Stomach smooth muscle (tissue), 2 donors: ENCODE results near the gene RNF31.

Source experiments
- H3K27ac ChIP-seq: one replicate; pipeline ENCODE4 v1.7.0; 2013; ENCODE audit warnings: mild to moderate bottlenecking, low read length, inconsistent platforms
- H3K27me3 ChIP-seq, 2 donors: one replicate each; pipeline ENCODE4 v1.7.0; 2013; ENCODE audit warnings: low read length in 2 of 2; ENCODE audit not compliant: insufficient read depth in 2 of 2, control insufficient read depth in 1 of 2
- H3K36me3 ChIP-seq, 2 donors: one replicate each; pipeline ENCODE4 v1.7.0; 2013; ENCODE audit warnings: low read length in 2 of 2; ENCODE audit not compliant: control insufficient read depth in 2 of 2, insufficient read depth in 2 of 2
- H3K4me1 ChIP-seq: one replicate; pipeline ENCODE4 v1.7.0; 2013; ENCODE audit warnings: low read length; ENCODE audit not compliant: control insufficient read depth, insufficient read depth
- H3K4me3 ChIP-seq, 2 donors: one replicate each; pipeline ENCODE4 v1.7.0; 2013; ENCODE audit warnings: low read length in 2 of 2
- H3K9ac ChIP-seq, 2 donors: one replicate each; pipeline ENCODE4 v1.7.0; 2013; ENCODE audit warnings: low read length in 2 of 2, mild to moderate bottlenecking in 1 of 2
- H3K9me3 ChIP-seq, 2 donors: one replicate each; pipeline ENCODE4 v1.7.0; 2013; ENCODE audit warnings: low read length in 2 of 2; ENCODE audit not compliant: control insufficient read depth in 2 of 2
- donor health status: healthy.
- donor health status: Pancreatic carcinoma.

Gene RNF31

GRCh38 chr14:24108336-24108874 lies 38.9 kb upstream of the RNF31 start:
- Histone ChIP-seq H3K4me1 (peaks cover 5% of the 10 kb centered on the region), H3K27me3 (no peaks in the 10 kb centered on the region), H3K36me3 (no peaks in the 10 kb centered on the region), H3K9me3 (no peaks in the 10 kb centered on the region), H3K27ac (no peak overlapping the region), H3K4me3 (no peak overlapping the region), H3K9ac (peak overlapping the region in 1 of 2 donors; percentile 21)

- Histone ChIP-seq H3K36me3 (no peaks in the 10 kb centered on the region), H3K27ac (no peak overlapping the region), H3K27me3 (no peaks in the 10 kb centered on the region), H3K4me3 (no peak overlapping the region), H3K9me3 (no peaks in the 10 kb centered on the region), H3K4me1 (peaks cover 6% of the 10 kb centered on the region), H3K9ac (no peak overlapping the region)
Measured at GRCh38 chr14:24110060-24110459, 37.2 kb upstream of the RNF31 start.

- H3K4me3 ChIP-seq, result no peak overlapping the region
- no peak overlapping the region for H3K27ac ChIP-seq
- no peaks in the 10 kb centered on the region for H3K36me3 ChIP-seq
- no peaks in the 10 kb centered on the region for H3K27me3 ChIP-seq
- H3K4me1 ChIP-seq, result peaks cover 11% of the 10 kb centered on the region
- H3K9ac ChIP-seq, result no peak overlapping the region
- H3K9me3 ChIP-seq, result no peaks in the 10 kb centered on the region
Measured at GRCh38 chr14:24110523-24110922, 36.8 kb upstream of the RNF31 start.

- Histone ChIP-seq H3K27me3 (no peaks in the 10 kb centered on the region), H3K9ac (peak overlapping the region; percentile 96 to 97), H3K27ac (peak overlapping the region; percentile 97), H3K9me3 (no peaks in the 10 kb centered on the region), H3K36me3 (peaks cover 9 to 11% of the 10 kb centered on the region in 2 donors), H3K4me3 (peak overlapping the region; percentile 93 to 96), H3K4me1 (peaks cover 23% of the 10 kb centered on the region)
Measured at GRCh38 chr14:24113379-24113800, 33.9 kb upstream of the RNF31 start.

- H3K27ac ChIP-seq, result peak overlapping the region; percentile 97
- no peaks in the 10 kb centered on the region for H3K27me3 ChIP-seq
- peaks cover 18% of the 10 kb centered on the region for H3K4me1 ChIP-seq
- peaks cover 15 to 17% of the 10 kb centered on the region in 2 donors for H3K36me3 ChIP-seq
- peak overlapping the region; percentile 93 to 96 for H3K4me3 ChIP-seq
- H3K9me3 ChIP-seq, result no peaks in the 10 kb centered on the region
- peak overlapping the region; percentile 96 to 97 for H3K9ac ChIP-seq
Measured at GRCh38 chr14:24113801-24114531, 33.3 kb upstream of the RNF31 start.

GRCh38 chr14:24114532-24115421 lies 32.5 kb upstream of the RNF31 start, which contains the start of the genes DCAF11 and NRL:
Gene DCAF11 (plus strand): TSS chr14:24114777. CDS start chr14:24115595, 818 bp downstream.
Gene NRL (minus strand): TSS chr14:24114949. CDS start chr14:24082848, 32,101 bp downstream.
- H3K9me3 ChIP-seq, result no peaks in the 10 kb centered on the region
- peaks cover 23 to 25% of the 10 kb centered on the region in 2 donors for H3K36me3 ChIP-seq
- H3K9ac ChIP-seq, result peak within 1 kb of the TSS; percentile 96 to 97
- H3K4me1 ChIP-seq, result peaks cover 18% of the 10 kb centered on the region
- H3K4me3 ChIP-seq, result peak within 1 kb of the TSS; percentile 93 to 96
- no peaks in the 10 kb centered on the region for H3K27me3 ChIP-seq
- H3K27ac ChIP-seq, result peak within 1 kb of the TSS; percentile 97

- H3K4me1 ChIP-seq, result peaks cover 18% of the 10 kb centered on the region
- H3K36me3 ChIP-seq, result peaks cover 25 to 28% of the 10 kb centered on the region in 2 donors
- peak overlapping the region; percentile 93 to 96 for H3K4me3 ChIP-seq
- peak overlapping the region; percentile 96 to 97 for H3K9ac ChIP-seq
- H3K9me3 ChIP-seq, result no peaks in the 10 kb centered on the region
- peak overlapping the region; percentile 97 for H3K27ac ChIP-seq
- H3K27me3 ChIP-seq, result no peaks in the 10 kb centered on the region
Measured at GRCh38 chr14:24115422-24116127, 31.7 kb upstream of the RNF31 start.

- Histone ChIP-seq H3K4me1 (peaks cover 18% of the 10 kb centered on the region), H3K9ac (peak overlapping the region in 1 of 2 donors; percentile 97), H3K27me3 (no peaks in the 10 kb centered on the region), H3K9me3 (no peaks in the 10 kb centered on the region), H3K4me3 (peak overlapping the region; percentile 40 to 93), H3K27ac (no peak overlapping the region), H3K36me3 (peaks cover 30 to 35% of the 10 kb centered on the region in 2 donors)
Measured at GRCh38 chr14:24116128-24116814, 31.0 kb upstream of the RNF31 start.

GRCh38 chr14:24117179-24117578 lies 30.1 kb upstream of the RNF31 start:
- Histone ChIP-seq H3K9ac (no peak overlapping the region), H3K27me3 (no peaks in the 10 kb centered on the region), H3K9me3 (no peaks in the 10 kb centered on the region), H3K4me3 (no peak overlapping the region), H3K36me3 (peaks cover 36 to 38% of the 10 kb centered on the region in 2 donors), H3K27ac (no peak overlapping the region), H3K4me1 (peaks cover 18% of the 10 kb centered on the region)
